ACC112 (cell line): ENCODE results near the gene ATP6V0A4.

ENCODE experiments used
- H2AFZ ChIP-seq: fragments of 200-600 bp; sonication (generic); one replicate; pipeline ENCODE4 v1.6.0; 2017; ENCODE audit warnings: antibody characterized with exemption, low read length; ENCODE audit not compliant: unreplicated experiment
- H3K27ac ChIP-seq: fragments of 200-600 bp; sonication (generic); 2 replicates; pipeline ENCODE4 v1.5.1; 2014; ENCODE audit warnings: low read depth, mild to moderate bottlenecking, antibody characterized with exemption, low read length, moderate library complexity
- H3K27me3 ChIP-seq: fragments of 200-600 bp; sonication (generic); 2 replicates; pipeline ENCODE4 v1.6.1; 2014; ENCODE audit warnings: mild to moderate bottlenecking, antibody characterized with exemption, low read length, moderate library complexity, mixed read lengths; ENCODE audit not compliant: insufficient read depth
- H3K36me3 ChIP-seq: fragments of 200-600 bp; sonication (generic); 2 replicates; pipeline ENCODE4 v1.6.1; 2016; ENCODE audit warnings: mild to moderate bottlenecking, antibody characterized with exemption, low read length, moderate library complexity, mixed read lengths; ENCODE audit not compliant: insufficient read depth
- H3K4me1 ChIP-seq: fragments of 200-600 bp; sonication (generic); one replicate; pipeline ENCODE4 v1.6.1; 2016; ENCODE audit warnings: low read length, mixed read lengths; ENCODE audit not compliant: insufficient read depth, unreplicated experiment, control insufficient read depth
- H3K4me3 ChIP-seq: fragments of 200-600 bp; sonication (generic); 2 replicates; pipeline ENCODE4 v1.5.1; 2014; ENCODE audit warnings: mild to moderate bottlenecking, low read depth, low read length
- H3K79me2 ChIP-seq: fragments of 200-600 bp; sonication (generic); one replicate; pipeline ENCODE4 v1.6.0; 2016; ENCODE audit warnings: low read length; ENCODE audit not compliant: control insufficient read depth, unreplicated experiment, insufficient read depth

Gene ATP6V0A4

GRCh38 chr7:138776166-138776833 lies 21.7 kb downstream of the ATP6V0A4 start:
- H3K4me1 ChIP-seq = no peaks in the 10 kb centered on the region
- peaks cover 42% of the 10 kb centered on the region; the same call in 1 of the 2 replicates for H3K27me3 ChIP-seq
- H3K4me3 ChIP-seq = no peak overlapping the region
- H2AFZ ChIP-seq = no peak overlapping the region
- no peak overlapping the region for H3K27ac ChIP-seq
- no peaks in the 10 kb centered on the region for H3K36me3 ChIP-seq
- H3K79me2 ChIP-seq = no peaks in the 10 kb centered on the region

- Histone ChIP-seq H3K27ac (no peak overlapping the region), H3K27me3 (peaks cover 50% of the 10 kb centered on the region; the same call in 1 of the 2 replicates), H3K4me1 (no peaks in the 10 kb centered on the region), H2AFZ (no peak overlapping the region), H3K4me3 (no peak overlapping the region), H3K79me2 (no peaks in the 10 kb centered on the region), H3K36me3 (no peaks in the 10 kb centered on the region)
Measured at GRCh38 chr7:138773817-138774216, 24.2 kb downstream of the ATP6V0A4 start.

GRCh38 chr7:138773176-138773575 lies 24.8 kb downstream of the ATP6V0A4 start:
- peaks cover 57% of the 10 kb centered on the region; the same call in 1 of the 2 replicates for H3K27me3 ChIP-seq
- H3K27ac ChIP-seq = no peak overlapping the region
- no peaks in the 10 kb centered on the region for H3K4me1 ChIP-seq
- no peak overlapping the region for H2AFZ ChIP-seq
- no peaks in the 10 kb centered on the region for H3K36me3 ChIP-seq
- H3K79me2 ChIP-seq = no peaks in the 10 kb centered on the region
- H3K4me3 ChIP-seq = no peak overlapping the region

GRCh38 chr7:138770904-138771303 lies 27.1 kb downstream of the ATP6V0A4 start:
- Histone ChIP-seq H3K79me2 (no peaks in the 10 kb centered on the region), H3K4me3 (no peak overlapping the region), H3K4me1 (no peaks in the 10 kb centered on the region), H3K27me3 (peaks cover 56% of the 10 kb centered on the region), H3K36me3 (no peaks in the 10 kb centered on the region), H3K27ac (no peak overlapping the region), H2AFZ (no peak overlapping the region)

- H3K4me3 ChIP-seq = no peak overlapping the region
Measured at GRCh38 chr7:138768241-138768640, 29.8 kb downstream of the ATP6V0A4 start.

GRCh38 chr7:138756591-138757242 lies 41.3 kb downstream of the ATP6V0A4 start:
- H3K79me2 ChIP-seq = no peaks in the 10 kb centered on the region
- no peaks in the 10 kb centered on the region for H3K4me1 ChIP-seq
- no peak overlapping the region for H3K27ac ChIP-seq
- H2AFZ ChIP-seq = no peak overlapping the region
- H3K4me3 ChIP-seq = no peak overlapping the region
- peaks cover 13% of the 10 kb centered on the region for H3K27me3 ChIP-seq
- no peaks in the 10 kb centered on the region for H3K36me3 ChIP-seq

More at GRCh38 chr7:138768241-138768640, 29.8 kb downstream of the ATP6V0A4 start:
- no peaks in the 10 kb centered on the region for H3K36me3 ChIP-seq
- H3K79me2 ChIP-seq = no peaks in the 10 kb centered on the region
- no peaks in the 10 kb centered on the region for H3K4me1 ChIP-seq
- no peak overlapping the region for H2AFZ ChIP-seq
- peaks cover 40% of the 10 kb centered on the region for H3K27me3 ChIP-seq
- H3K27ac ChIP-seq = no peak overlapping the region

- Histone ChIP-seq H3K27me3 (peaks cover 20% of the 10 kb centered on the region), H3K27ac (no peak overlapping the region), H3K36me3 (no peaks in the 10 kb centered on the region), H3K4me3 (no peak overlapping the region), H3K79me2 (no peaks in the 10 kb centered on the region), H3K4me1 (no peaks in the 10 kb centered on the region), H2AFZ (no peak overlapping the region)
Measured at GRCh38 chr7:138755842-138756590, 42.0 kb downstream of the ATP6V0A4 start.

- H3K4me1 ChIP-seq = no peaks in the 10 kb centered on the region
- no peak overlapping the region for H3K27ac ChIP-seq
- H3K27me3 ChIP-seq = peaks cover 27% of the 10 kb centered on the region
- H3K4me3 ChIP-seq = no peak overlapping the region
- H3K79me2 ChIP-seq = no peaks in the 10 kb centered on the region
- H2AFZ ChIP-seq = no peak overlapping the region
- H3K36me3 ChIP-seq = no peaks in the 10 kb centered on the region
Measured at GRCh38 chr7:138755331-138755747, 42.7 kb downstream of the ATP6V0A4 start.

GRCh38 chr7:138753610-138754009 lies 44.4 kb downstream of the ATP6V0A4 start:
- no peak overlapping the region for H2AFZ ChIP-seq
- no peaks in the 10 kb centered on the region for H3K79me2 ChIP-seq
- H3K27ac ChIP-seq = no peak overlapping the region
- no peaks in the 10 kb centered on the region for H3K36me3 ChIP-seq
- H3K4me3 ChIP-seq = no peak overlapping the region
- H3K4me1 ChIP-seq = no peaks in the 10 kb centered on the region
- H3K27me3 ChIP-seq = peaks cover 43% of the 10 kb centered on the region

- no peak overlapping the region for H3K4me3 ChIP-seq
- H3K27me3 ChIP-seq = peaks cover 44% of the 10 kb centered on the region
- no peaks in the 10 kb centered on the region for H3K4me1 ChIP-seq
- H2AFZ ChIP-seq = no peak overlapping the region
- no peaks in the 10 kb centered on the region for H3K36me3 ChIP-seq
- H3K27ac ChIP-seq = no peak overlapping the region
- no peaks in the 10 kb centered on the region for H3K79me2 ChIP-seq
Measured at GRCh38 chr7:138753150-138753518, 44.9 kb downstream of the ATP6V0A4 start.
